Measurements from ENCODE around the gene CYP2S1. TPM values are rescaled to one million over a fixed set of nuclear protein-coding genes. Genes with fewer than 3 reads are reported as not detected.
"Not testable (repeated sequence)": the region's sequence is repeated elsewhere in the genome, so short reads cannot be mapped to it uniquely, and the experiment has no call there.

Gene CYP2S1
- total RNA-seq, 1 experiment from 2014 or later, result 4.9 TPM

DNA sequence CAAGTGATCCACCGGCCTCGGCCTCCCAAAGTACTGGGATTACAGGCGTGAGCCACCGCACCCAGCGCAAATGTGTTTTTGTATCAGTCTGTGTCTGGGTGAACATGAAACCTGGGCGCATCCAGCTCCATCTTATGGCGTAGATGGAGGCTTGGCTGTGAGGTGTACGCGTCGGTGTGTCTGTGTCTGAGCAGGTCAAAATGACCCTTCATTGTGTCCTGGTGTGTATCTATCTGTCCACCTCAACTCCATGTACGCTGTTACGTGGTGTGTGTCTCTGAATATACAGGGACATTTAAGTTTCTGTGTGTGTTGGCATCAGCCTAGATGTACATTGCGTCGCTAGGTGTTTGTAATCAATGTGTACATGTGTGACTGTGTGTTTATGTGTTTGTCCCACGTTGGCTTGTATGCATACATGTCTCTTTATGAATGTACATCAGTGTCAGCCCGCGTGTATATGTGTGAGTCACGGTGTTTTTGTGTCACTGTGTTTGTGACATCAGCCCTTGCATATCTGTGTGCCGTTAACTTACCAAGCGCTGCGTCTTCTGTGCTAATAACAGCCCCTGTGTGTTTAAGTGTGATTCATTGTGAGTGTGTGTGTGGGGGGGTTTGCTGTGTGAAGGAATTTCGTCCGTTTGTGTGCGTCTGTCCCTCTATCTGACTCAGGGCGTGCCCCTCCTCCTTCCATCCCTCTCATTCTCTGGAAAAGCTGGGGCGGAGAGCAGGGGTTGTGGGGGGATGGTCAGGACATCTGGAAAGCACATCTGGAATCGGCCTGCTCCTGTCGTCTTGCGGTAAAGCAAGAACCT is 32.4 kb downstream of the CYP2S1 start:
- Mint-ChIP-seq H3K27me3 (ENCODE audit: unreplicated experiment) (no peaks in the 10 kb centered on the region), H3K27ac (ENCODE audit: unreplicated experiment) (peak overlapping the region; percentile 98), H3K4me3 (ENCODE audit: low read depth, unreplicated experiment) (peak overlapping the region; percentile 66), H3K36me3 (ENCODE audit: insufficient read depth, unreplicated experiment) (peaks cover 60% of the 10 kb centered on the region), H3K9me3 (ENCODE audit: low read depth, unreplicated experiment) (no peaks in the 10 kb centered on the region), H3K4me1 (ENCODE audit: low read depth, unreplicated experiment) (peaks cover 52% of the 10 kb centered on the region)
- DNase-seq, result peak; percentile 87
- BruUV-seq (replicated peaks), result TSS peak; percentile 35
- CTCF ChIA-PET, result interaction anchor here (1.2 kb wide), 4 partner anchors 21 to 203 kb away, joined by 3 to 9 read pairs (median 8); no protein-coding TSS in a partner anchor
- intact Hi-C loops (cut with micrococcal nuclease; ENCODE audit: unreplicated experiment), result loop anchor here (5.0 kb wide), 1 partner anchor 37 kb away; the partner anchor contains the start of gene HNRNPUL1
- TF ChIP-seq, protein P1, sequence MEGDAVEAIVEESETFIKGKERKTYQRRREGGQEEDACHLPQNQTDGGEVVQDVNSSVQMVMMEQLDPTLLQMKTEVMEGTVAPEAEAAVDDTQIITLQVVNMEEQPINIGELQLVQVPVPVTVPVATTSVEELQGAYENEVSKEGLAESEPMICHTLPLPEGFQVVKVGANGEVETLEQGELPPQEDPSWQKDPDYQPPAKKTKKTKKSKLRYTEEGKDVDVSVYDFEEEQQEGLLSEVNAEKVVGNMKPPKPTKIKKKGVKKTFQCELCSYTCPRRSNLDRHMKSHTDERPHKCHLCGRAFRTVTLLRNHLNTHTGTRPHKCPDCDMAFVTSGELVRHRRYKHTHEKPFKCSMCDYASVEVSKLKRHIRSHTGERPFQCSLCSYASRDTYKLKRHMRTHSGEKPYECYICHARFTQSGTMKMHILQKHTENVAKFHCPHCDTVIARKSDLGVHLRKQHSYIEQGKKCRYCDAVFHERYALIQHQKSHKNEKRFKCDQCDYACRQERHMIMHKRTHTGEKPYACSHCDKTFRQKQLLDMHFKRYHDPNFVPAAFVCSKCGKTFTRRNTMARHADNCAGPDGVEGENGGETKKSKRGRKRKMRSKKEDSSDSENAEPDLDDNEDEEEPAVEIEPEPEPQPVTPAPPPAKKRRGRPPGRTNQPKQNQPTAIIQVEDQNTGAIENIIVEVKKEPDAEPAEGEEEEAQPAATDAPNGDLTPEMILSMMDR (IDR thresholded peaks at IDR 0.05; ENCODE audit: unreplicated experiment), result no peak

DNA sequence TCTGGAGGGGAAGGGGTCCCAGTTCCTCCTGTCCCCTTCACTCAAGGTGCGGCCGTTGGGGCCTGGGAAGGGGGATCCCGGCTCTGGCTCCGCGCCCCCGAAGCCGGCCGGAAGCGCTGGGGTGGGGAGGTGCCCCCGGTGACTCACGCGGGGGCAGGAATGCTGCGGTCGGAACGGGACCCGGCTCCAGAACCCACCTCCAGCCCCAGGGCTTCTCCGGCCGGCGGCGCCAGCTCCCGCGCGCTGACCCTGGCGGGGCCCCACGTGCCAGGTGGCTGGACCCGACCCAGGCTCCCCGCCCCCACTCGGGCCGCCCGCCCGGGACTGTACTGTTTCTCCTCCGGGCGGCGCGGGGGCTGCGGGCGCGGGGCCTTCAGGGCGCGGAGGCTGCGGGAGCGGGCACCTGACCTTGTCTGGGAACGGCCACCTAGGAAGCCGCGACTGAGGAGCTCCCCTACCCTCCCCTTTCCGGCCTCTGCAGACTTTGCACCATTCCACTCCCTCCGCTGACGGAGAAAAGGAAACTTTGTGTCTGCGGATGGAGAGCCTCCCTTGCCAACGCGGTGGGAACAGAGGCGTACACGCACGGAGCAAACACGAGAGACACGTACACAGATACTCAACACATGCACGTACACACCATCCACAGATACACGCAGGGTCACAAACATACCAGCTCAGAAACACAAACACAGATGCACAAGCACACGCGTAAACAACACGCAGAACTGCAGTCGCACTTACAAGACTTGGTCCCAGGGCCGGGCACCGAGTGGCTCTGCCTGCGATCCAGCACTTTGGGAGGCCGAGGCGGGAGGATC is 33.2 kb downstream of the CYP2S1 start:
- intact Hi-C loops (cut with micrococcal nuclease; ENCODE audit: unreplicated experiment), result loop anchor here (5.0 kb wide), 1 partner anchor 36 kb away; the partner anchor contains the start of gene HNRNPUL1
- DNase-seq, result peak; percentile 95
- peaks cover 45% of the 10 kb centered on the region for H3K4me1 Mint-ChIP-seq (ENCODE audit: low read depth, unreplicated experiment)
- no TSS peak for BruUV-seq (replicated peaks)
- CTCF ChIA-PET, result interaction anchor here (1.2 kb wide), 3 partner anchors 22 to 204 kb away, joined by 3 to 9 read pairs (median 8); no protein-coding TSS in a partner anchor
- H3K27me3 Mint-ChIP-seq (ENCODE audit: unreplicated experiment), result no peaks in the 10 kb centered on the region
- peak overlapping the region; percentile 66 for H3K4me3 Mint-ChIP-seq (ENCODE audit: low read depth, unreplicated experiment)
- no peaks in the 10 kb centered on the region for H3K9me3 Mint-ChIP-seq (ENCODE audit: low read depth, unreplicated experiment)
- TF ChIP-seq, protein P1 (IDR thresholded peaks at IDR 0.05; ENCODE audit: unreplicated experiment), result no peak
- peaks cover 55% of the 10 kb centered on the region for H3K36me3 Mint-ChIP-seq (ENCODE audit: insufficient read depth, unreplicated experiment)
- peak overlapping the region; percentile 98 for H3K27ac Mint-ChIP-seq (ENCODE audit: unreplicated experiment)

DNA sequence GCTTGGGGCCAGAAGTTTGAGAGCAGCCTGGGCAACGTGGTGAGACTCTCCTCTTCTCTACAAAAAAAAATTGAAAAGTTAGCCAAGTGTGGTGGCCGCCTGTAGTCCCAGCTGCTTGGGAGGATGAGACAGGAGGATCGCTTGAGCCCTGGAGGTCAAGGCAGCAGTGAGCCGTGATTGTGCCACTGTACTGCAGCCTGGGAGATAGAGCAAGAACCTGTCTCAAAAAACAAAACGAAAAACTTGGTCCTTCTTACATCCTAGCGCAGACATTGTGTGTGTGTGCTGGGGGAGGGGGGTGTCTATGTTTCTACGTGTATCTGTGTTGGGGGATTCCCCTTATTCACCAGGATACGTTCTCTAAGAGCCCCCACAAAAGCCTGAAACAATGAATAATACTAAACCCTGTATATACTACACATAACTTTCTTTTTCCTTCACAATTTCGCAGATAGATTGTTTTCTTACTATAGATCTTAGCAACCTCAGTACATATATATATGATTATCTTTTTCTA is 33.9 kb downstream of the CYP2S1 start:
- H3K36me3 Mint-ChIP-seq (ENCODE audit: insufficient read depth, unreplicated experiment), result peaks cover 55% of the 10 kb centered on the region
- peaks cover 39% of the 10 kb centered on the region for H3K4me1 Mint-ChIP-seq (ENCODE audit: low read depth, unreplicated experiment)
- TSS peak; percentile 33 for BruUV-seq (replicated peaks)
- H3K27me3 Mint-ChIP-seq (ENCODE audit: unreplicated experiment), result no peaks in the 10 kb centered on the region
- peak overlapping the region; percentile 74 for H3K27ac Mint-ChIP-seq (ENCODE audit: unreplicated experiment)
- intact Hi-C loops (cut with micrococcal nuclease; ENCODE audit: unreplicated experiment), result loop anchor here (5.0 kb wide), 1 partner anchor 35 kb away; the partner anchor contains the start of gene HNRNPUL1
- no peak for DNase-seq
- peak overlapping the region; percentile 57 for H3K4me3 Mint-ChIP-seq (ENCODE audit: low read depth, unreplicated experiment)
- CTCF ChIA-PET, result interaction anchor here (1.2 kb wide), 3 partner anchors 23 to 204 kb away, joined by 3 to 9 read pairs (median 8); no protein-coding TSS in a partner anchor
- no peaks in the 10 kb centered on the region for H3K9me3 Mint-ChIP-seq (ENCODE audit: low read depth, unreplicated experiment)
- TF ChIP-seq, protein P1 (IDR thresholded peaks at IDR 0.05; ENCODE audit: unreplicated experiment), result no peak

DNA sequence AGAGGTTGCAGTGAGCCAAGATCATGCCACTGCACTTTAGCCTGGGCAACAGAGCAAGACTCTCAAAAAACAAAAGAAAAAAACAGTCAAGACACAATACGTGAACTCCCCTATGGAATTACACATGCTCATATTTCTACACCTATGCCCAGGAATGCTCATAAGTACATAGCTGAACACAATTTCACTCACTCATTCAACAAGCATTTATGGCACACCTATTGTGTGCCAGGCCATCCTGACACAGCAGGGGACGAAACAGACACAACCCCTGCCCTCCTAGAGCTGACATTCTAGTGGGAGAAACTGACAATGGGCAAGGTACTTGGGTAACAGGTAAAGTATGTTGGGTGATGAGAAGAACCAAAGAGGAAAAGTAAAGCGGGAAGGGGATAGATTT is 35.5 kb downstream of the CYP2S1 start:
- intact Hi-C loops (cut with micrococcal nuclease; ENCODE audit: unreplicated experiment), result loop anchor here (5.0 kb wide), 1 partner anchor 34 kb away; the partner anchor contains the start of gene HNRNPUL1
- H3K27ac Mint-ChIP-seq (ENCODE audit: unreplicated experiment), result no peak overlapping the region
- CTCF ChIA-PET, result interaction anchor here (0.6 to 1.2 kb wide), 5 partner anchors 8 to 225 kb away, joined by 3 to 5 read pairs (median 4); no protein-coding TSS in a partner anchor

DNA sequence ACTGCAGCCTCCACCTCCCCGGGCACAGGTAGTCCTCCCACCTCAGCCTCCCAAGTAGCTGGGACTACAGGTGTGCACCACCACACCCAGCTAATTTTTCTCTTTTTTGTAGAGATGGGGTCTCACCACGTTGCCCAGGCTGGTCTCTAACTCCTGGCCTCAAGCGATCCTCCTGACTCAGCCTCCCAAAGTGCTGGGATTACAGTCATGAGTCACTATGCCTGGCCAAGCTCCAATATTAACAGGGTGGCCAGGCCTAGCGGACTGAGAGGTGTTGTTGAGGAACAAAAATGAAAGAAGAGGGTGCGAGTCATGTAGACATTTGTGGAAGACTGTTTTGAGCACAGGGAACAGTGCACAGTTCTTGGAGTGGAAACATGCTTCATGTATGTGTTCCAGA is 36.3 kb downstream of the CYP2S1 start:
- BruUV-seq (replicated peaks); H3K27ac Mint-ChIP-seq (ENCODE audit: unreplicated experiment); H3K4me3 Mint-ChIP-seq (ENCODE audit: low read depth, unreplicated experiment); H3K9me3 Mint-ChIP-seq (ENCODE audit: low read depth, unreplicated experiment); H3K27me3 Mint-ChIP-seq (ENCODE audit: unreplicated experiment): not testable (repeated sequence)
- Mint-ChIP-seq H3K36me3 (ENCODE audit: insufficient read depth, unreplicated experiment) (peaks cover 43% of the 10 kb centered on the region), H3K4me1 (ENCODE audit: low read depth, unreplicated experiment) (peaks cover 15% of the 10 kb centered on the region)
- CTCF ChIA-PET, result interaction anchor here (0.8 to 1.2 kb wide), 4 partner anchors 9 to 34 kb away, joined by 3 to 5 read pairs (median 4); no protein-coding TSS in a partner anchor
- DNase-seq, result peak; percentile 22
- intact Hi-C loops (cut with micrococcal nuclease; ENCODE audit: unreplicated experiment), result loop anchor here (5.0 kb wide), 1 partner anchor 33 kb away; the partner anchor contains the start of gene HNRNPUL1

More for the DNA sequence above, 35.5 kb downstream of the CYP2S1 start:
- Mint-ChIP-seq H3K4me3 (ENCODE audit: low read depth, unreplicated experiment) (no peak overlapping the region), H3K36me3 (ENCODE audit: insufficient read depth, unreplicated experiment) (peaks cover 46% of the 10 kb centered on the region), H3K9me3 (ENCODE audit: low read depth, unreplicated experiment) (no peaks in the 10 kb centered on the region), H3K27me3 (ENCODE audit: unreplicated experiment) (no peaks in the 10 kb centered on the region), H3K4me1 (ENCODE audit: low read depth, unreplicated experiment) (peaks cover 24% of the 10 kb centered on the region)
- no TSS peak for BruUV-seq (replicated peaks)
- no peak for DNase-seq
- TF ChIP-seq, protein P1 (IDR thresholded peaks at IDR 0.05; ENCODE audit: unreplicated experiment), result no peak

All from Calu3 (cell line).